GM20000 (cell line): ENCODE data around the gene SETD4.

Experiments used
- DNase-seq: peaks from one replicate; pipeline ENCODE4 v3.0.0; 2012; ENCODE audit warnings: low spot score
- TF ChIP-seq, protein P1 (sequence below): IDR thresholded peaks from 2 replicates; pipeline ENCODE4 v1.5.1; 2012; ENCODE audit warnings: mild to moderate bottlenecking, control low read depth; ENCODE audit errors: extremely low read depth, missing control alignments

The SETD4 gene

DNA sequence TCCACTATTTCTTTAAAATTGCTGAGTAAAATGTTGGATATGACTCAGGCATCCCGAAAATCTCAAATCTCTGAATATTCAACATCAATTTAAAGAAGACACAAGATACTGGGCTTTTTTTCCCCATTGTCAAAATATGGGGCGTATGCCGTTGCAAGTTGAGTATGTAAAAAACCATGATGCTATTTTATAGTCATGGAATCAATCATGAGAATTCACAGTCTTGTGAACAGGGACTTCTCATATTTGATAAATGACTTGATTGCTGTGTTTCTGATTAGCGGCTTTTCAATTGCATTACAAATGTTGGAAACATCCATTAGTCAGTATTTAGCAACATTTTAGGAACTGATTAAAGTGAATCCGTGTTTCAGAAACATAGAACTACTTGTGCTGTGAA is 45.3 kb downstream of the SETD4 start:
- TF ChIP-seq, protein P1, sequence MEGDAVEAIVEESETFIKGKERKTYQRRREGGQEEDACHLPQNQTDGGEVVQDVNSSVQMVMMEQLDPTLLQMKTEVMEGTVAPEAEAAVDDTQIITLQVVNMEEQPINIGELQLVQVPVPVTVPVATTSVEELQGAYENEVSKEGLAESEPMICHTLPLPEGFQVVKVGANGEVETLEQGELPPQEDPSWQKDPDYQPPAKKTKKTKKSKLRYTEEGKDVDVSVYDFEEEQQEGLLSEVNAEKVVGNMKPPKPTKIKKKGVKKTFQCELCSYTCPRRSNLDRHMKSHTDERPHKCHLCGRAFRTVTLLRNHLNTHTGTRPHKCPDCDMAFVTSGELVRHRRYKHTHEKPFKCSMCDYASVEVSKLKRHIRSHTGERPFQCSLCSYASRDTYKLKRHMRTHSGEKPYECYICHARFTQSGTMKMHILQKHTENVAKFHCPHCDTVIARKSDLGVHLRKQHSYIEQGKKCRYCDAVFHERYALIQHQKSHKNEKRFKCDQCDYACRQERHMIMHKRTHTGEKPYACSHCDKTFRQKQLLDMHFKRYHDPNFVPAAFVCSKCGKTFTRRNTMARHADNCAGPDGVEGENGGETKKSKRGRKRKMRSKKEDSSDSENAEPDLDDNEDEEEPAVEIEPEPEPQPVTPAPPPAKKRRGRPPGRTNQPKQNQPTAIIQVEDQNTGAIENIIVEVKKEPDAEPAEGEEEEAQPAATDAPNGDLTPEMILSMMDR, result no peak
- no peak for DNase-seq

DNA sequence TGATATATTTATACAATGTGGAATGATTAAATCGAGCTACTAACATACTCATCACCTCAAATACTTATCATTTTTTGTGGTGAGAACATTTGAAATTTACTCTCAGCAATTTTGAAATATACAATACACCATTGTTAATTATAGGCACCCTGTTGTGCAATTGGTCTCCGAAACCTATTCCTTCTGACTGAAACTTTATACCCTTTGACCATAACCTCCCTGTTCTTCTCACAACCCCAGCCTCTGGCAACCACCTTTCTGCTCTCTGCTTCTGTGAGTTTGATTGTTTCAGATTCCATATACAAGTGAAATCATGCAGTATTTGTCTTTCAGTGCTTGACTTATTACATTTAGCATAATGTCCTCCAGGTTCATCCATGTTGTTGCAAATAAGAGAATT is 49.5 kb downstream of the SETD4 start:
- TF ChIP-seq, protein P1, result no peak
- DNase-seq, result no peak

DNA sequence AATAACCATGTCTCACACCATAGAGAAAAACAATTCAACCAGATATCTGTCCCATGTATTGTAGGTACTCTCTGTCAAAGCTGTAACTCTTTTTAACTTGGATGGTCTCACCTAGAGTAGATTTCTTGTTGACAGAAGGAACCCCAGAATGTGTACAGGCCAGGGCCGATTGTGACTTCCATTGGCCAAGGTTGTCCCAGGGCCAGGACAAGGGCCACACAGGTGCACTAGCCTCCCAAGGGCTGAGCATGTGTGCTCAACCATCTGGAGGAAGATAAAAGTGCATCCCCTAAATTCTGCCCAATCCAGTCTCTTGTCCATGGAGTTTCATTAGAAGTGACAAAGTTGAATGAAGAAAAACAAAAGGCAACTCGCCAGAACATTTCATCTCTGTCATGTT is 51.8 kb downstream of the SETD4 start:
- DNase-seq, result no peak
- TF ChIP-seq, protein P1, result no peak

DNA sequence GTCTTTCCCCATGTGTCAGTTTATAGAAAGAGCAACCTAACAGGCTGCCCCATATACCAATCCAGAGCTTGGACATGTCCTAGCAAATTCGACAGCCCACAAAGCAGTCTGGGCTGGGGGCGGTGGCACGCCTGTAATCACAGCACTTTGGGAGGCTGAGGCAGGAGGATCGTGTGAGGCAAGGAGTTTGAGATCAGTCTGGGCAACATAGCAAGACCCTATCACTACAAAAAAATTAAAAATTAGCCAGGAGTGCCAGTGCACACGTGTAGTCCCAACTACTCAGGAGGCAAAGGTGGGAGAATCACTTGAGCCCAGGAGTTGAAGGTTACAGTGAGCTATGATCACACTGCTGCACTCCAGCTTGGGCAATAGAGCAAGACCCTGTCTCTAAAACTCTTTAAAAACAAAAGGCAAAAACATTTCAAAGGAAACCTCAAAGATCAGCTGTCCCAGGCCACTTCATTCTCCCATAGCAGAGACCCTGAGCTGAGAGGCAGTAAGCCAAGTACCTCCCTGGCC is 54.4 kb downstream of the SETD4 start:
- DNase-seq, result no peak
- TF ChIP-seq, protein P1, result no peak

GRCh38 chr21:36005018-36005417 is 55.3 kb downstream of the SETD4 start:
- TF ChIP-seq, protein P1, result no peak
- DNase-seq, result no peak

DNA sequence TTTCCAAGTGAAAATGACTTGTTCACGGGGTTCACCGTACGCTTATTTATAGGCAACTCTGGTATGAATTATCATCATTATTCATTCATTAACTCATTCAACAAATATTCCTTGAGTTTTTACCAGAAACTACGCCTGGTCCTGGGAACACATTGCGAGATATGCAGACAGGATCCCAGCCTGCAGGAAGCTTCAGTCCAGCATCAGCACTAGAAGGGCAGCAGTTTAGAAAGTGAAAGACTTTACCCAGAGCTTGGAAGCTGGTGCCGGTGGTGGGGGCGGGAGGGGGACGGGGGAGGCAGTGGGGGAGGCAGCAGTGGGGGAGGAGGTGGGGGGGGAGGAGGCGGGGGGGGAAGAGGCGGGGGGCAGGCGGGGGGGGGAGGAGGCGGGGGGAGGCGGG is 55.9 kb downstream of the SETD4 start:
- TF ChIP-seq, protein P1, result no peak
- DNase-seq, result no peak

GRCh38 chr21:36003776-36004175 is 56.5 kb downstream of the SETD4 start:
- TF ChIP-seq, protein P1, result no peak
- no peak for DNase-seq
